GM19239 (cell line): ENCODE results near the gene GNAT2.

Experiments
- DNase-seq: peaks from one replicate; pipeline ENCODE4 v3.0.0; 2011; ENCODE audit warnings: low spot score; ENCODE audit not compliant: insufficient read length
- FAIRE-seq: peaks from 2 replicates; lab custom pipeline; 2011; peaks lifted over from hg19 to GRCh38; lab: Jason Lieb, UNC

Gene GNAT2

GRCh38 chr1:109615879-109616278 is 3.5 kb downstream of the GNAT2 start:
- FAIRE-seq: no peak
- DNase-seq: no peak

GRCh38 chr1:109613361-109614147 is 5.9 kb downstream of the GNAT2 start:
- no peak for FAIRE-seq
- DNase-seq: no peak

- no peak for FAIRE-seq
Observed at GRCh38 chr1:109611308-109611990, 8.0 kb downstream of the GNAT2 start.

DNA sequence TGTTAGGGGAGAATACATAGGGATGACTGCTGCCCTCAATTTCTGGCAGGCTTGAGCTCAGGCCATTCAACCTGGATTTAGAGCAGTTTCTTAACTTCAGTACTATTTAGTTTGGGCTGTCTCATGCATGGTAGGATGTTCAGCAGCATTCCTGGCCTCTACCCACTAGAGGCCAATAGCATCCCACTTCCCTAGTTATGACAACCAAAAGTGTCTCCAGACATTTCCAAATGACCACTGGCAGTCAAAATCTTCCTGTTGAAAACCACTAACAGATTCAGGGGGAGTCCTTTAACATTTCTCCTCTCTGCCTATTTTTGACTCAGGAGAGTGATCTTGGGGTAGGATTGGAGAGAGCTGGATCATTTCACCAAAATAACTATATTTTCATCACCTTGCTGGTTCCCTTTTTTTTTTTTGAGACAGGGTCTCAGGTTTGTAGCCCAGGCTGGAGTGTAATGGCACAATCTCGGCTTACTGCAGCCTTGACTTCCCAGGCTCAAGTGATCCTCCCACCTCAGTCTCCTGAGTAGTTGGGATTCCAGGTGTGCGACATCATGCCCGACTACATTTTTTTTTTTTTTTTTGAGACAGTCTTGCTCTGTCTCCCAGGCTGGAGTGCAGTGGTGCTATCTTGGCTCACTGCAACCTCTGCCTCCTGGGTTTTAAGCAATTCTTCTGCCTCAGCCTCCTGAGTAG is 8.7 kb downstream of the GNAT2 start:
- FAIRE-seq: no peak
- no peak for DNase-seq

More at GRCh38 chr1:109611308-109611990, 8.0 kb downstream of the GNAT2 start:
- DNase-seq: no peak

GRCh38 chr1:109609881-109610280 is 9.5 kb downstream of the GNAT2 start:
- FAIRE-seq (no peak), DNase-seq (no peak)

DNA sequence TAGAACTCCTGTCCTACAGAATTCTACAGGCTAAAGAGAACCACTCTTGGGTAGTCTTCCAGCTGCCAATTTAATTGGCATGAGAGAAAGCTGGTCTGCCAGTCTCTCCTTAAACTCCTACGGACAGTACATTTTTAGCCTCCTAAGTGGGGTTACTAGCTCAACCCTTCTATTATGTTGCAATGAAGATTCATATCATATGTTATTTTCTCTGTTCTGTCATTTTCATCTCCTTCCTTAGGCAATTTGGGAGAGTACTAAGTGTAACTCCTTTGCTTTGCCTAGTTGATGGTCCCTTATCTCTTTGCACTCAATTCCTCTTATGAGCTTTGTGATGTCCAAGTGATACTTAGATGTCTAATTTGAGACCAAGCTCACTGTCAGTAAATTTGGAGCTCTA is 14.0 kb downstream of the GNAT2 start:
- DNase-seq: no peak
- FAIRE-seq: no peak

DNA sequence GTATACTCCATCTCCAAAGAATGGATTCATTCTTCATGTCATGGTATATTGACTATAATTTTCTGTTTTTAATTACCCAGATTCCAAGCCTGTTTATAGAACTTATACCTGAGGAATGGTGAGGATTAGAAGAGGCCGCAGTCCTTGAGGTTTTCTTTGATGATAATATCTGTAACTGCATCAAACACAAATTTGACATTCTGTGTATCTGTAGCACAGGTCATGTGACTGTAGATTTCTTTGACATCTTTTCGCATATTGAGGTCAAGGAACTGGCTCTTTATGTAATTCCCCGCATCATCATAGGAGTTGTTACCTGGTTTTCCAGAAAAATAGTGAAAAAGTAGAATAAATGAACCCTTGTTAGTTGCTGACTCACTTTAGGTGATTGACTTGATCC is 16.2 kb downstream of the GNAT2 start:
- FAIRE-seq: no peak

DNA sequence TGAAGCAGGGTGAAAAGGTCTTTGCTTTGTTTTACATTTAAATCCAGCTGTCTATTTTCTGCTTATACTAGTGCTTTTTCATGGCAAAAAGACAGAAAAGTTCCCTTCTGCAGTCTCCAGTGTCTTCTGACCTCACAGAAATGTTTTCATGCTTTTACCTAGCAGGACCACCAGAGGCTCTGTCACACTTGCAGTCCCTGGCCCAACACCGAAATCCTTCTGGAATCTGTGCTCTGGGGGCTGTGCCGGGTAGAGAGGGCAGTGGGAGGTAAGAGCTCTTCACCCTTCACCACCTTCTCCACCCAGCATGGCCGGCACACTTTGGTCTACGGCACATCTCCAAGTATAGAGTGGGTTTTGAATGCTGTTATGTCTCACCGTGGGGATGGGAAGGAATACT is 20.8 kb downstream of the GNAT2 start:
- DNase-seq (no peak), FAIRE-seq (peak; percentile 52)

More for the DNA sequence above, 16.2 kb downstream of the GNAT2 start:
- DNase-seq: no peak

GRCh38 chr1:109598156-109598555 is 21.3 kb downstream of the GNAT2 start:
- FAIRE-seq: peak; percentile 40
- DNase-seq: no peak

DNA sequence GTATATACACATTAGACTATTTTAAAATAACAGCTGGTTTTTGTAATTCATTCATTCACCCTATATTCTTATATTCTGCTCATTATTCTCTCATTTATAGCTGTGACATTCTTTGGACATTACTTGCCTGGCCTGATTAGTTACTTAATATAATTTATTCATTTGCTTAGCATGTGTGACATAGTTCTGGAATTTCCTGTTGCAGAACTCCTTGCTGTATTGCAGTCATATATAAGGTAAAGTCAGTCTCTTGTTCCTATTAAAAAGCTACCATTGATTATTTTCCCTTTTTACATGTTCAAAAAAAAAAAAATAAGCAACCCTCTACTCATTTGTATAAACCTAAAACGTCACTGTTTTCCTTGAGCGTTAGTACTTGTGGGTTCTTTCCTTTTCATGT is 23.9 kb downstream of the GNAT2 start:
- no peak for FAIRE-seq
- DNase-seq: no peak

DNA sequence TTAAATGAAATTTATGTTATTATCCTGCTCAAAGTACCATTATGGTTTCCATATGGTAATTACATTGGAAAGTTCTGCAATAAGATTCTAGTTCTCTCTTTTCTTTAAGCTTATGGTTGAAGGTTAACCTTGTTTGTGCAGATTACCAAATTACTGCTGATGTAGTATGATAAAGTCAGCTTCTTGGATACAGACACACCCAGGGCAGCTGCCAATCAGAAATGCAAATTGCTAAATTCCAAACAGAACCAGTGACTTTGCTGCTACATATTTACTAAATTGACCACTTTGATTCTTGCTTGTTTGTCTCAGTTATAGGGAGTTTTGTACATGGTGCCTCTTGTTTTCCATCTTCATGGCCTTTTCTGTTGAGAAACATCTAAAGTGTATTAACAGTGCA is 26.5 kb downstream of the GNAT2 start:
- DNase-seq (no peak), FAIRE-seq (no peak)

DNA sequence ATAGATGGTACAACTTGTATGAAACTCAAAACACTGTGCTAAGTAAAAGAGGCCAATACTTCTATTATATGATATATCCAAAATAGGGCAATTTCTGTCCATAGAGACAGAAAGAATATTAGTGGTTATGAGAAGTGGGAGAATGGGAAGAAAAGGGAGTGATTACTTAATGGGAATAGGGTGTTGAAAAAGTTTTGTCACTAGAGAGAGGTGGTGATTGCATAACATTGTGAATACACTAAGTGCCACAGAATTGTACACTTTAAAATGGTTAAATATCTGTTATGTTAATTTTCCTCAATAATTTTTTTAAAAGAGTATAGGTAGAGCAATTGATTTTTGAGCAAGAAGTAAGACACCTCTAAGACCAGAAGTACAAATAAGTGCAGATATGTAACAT is 29.7 kb downstream of the GNAT2 start:
- FAIRE-seq: no peak
- no peak for DNase-seq

DNA sequence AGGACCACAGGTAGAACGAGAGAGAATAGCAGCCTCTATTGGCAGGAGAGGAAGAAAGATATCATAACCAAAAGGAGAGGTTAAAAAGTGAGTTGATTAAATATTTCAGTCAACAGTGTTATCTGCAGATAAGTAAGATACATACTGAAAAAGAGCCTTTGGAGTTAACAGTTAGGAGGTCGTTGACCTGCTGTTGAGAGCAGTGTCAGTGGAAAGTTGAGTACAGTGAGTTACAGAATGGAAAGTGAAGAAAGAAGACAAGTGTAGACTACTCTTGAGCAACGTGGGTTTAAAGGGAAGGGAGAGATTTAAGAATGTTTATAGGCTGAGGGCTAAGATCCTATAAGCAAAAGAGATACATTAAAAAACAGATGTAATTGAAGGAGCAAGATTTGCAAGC is 30.2 kb downstream of the GNAT2 start:
- DNase-seq (no peak), FAIRE-seq (no peak)

GRCh38 chr1:109586055-109586454 is 33.4 kb downstream of the GNAT2 start:
- no peak for DNase-seq
- FAIRE-seq: no peak

DNA sequence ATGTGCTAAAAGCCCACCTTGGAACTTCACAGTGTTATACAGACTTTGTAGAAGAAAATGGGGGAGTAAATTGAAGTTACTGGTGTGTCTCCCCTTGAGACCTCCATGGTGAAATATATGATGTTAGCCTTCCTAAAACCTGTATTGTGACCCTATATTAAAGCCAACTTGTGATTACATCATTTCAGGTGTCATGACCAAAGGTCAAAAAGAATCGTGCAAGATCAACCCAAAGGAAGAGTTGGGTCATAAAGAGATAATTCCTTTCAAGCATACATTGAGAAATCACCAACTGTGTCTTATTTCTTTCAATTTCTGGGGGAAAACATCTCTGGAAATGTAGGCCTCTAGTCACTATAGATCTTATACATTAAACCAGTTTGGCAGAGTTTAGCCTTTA is 34.6 kb downstream of the GNAT2 start:
- DNase-seq (no peak), FAIRE-seq (no peak)

DNA sequence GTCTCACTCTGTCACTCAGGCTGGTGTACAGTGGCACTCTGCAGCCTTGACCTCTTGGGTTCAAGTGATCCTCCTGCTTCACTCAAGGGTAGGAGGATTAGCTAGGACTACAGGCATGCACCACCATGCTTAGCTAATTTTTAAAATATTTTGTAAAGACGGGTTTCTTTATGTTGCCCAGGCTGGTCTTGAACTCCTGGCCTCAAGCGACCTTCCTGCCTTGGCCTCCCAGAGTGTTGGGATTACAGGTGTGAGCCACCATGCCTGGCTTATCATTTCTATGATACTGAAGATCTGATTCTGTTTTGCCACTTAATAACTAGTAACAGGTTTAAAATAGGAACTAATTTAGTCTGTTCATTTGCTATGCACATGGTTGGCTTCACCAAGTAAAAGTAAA is 37.4 kb downstream of the GNAT2 start:
- FAIRE-seq (no peak), DNase-seq (no peak)

- no peak for FAIRE-seq
- DNase-seq: no peak
Observed at GRCh38 chr1:109579491-109579890, 39.9 kb downstream of the GNAT2 start.

DNA sequence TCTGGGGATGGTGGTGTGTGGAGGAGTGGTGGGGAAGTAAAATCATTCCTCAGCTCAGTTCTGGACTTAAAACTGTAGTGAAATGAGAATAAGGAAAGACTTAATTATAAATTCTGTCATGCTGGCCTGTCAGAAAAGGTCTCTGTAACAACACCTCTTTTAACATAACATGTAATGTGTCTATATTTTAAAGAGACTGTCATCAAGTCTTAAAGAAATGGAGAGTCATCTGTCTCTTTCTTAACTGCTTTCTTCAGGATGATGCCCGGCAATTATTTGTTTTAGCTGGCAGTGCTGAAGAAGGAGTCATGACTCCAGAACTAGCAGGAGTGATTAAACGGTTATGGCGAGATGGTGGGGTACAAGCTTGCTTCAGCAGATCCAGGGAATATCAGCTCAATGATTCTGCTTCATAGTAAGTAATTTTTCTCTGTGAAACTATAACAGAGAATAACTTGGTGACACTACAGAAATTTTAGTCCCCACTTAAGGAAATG is 40.4 kb downstream of the GNAT2 start:
- FAIRE-seq: no peak

GRCh38 chr1:109573785-109574184 is 45.6 kb downstream of the GNAT2 start:
- FAIRE-seq: peak; percentile 68

More for the DNA sequence above, 40.4 kb downstream of the GNAT2 start:
- no peak for DNase-seq

GRCh38 chr1:109570414-109570813 is 49.0 kb downstream of the GNAT2 start:
- DNase-seq: no peak
- no peak for FAIRE-seq

More at GRCh38 chr1:109573785-109574184, 45.6 kb downstream of the GNAT2 start:
- DNase-seq: no peak

- DNase-seq (no peak), FAIRE-seq (no peak)
Observed at GRCh38 chr1:109569323-109569722, 50.1 kb downstream of the GNAT2 start.
